HCT116 (cell line): ENCODE measurements around the gene EEFSEC.

Experiments
- EZH2 ChIP-seq: fragments of 200-600 bp; sonication (generic); IDR thresholded peaks from 2 replicates; pipeline ENCODE4 v1.6.1; 2017; ENCODE audit warnings: antibody characterized with exemption, mixed run types
- POLR2A ChIP-seq: IDR thresholded peaks from 2 replicates; pipeline ENCODE4 v1.7.0; 2011; ENCODE audit warnings: borderline replicate concordance; ENCODE audit not compliant: insufficient read depth, insufficient read length; ENCODE audit errors: extremely low read depth
- RAD21 ChIP-seq: IDR thresholded peaks from 2 replicates; pipeline ENCODE4 v1.6.1; 2012; ENCODE audit warnings: low read depth, mild to moderate bottlenecking
- TF ChIP-seq, protein P1 (sequence below), 3 experiments: fragments of 200-600 bp in 1 of 3; sonication (generic) in 1 of 3; IDR thresholded peaks in 2 of 3; conservative IDR thresholded peaks in 1 of 3; 2 replicates each; pipeline ENCODE4 v1.5.1; 2012 to 2017; ENCODE audit warnings: low read depth in 2 of 3, low read length in 2 of 3, antibody characterized with exemption in 1 of 3, borderline replicate concordance in 1 of 3, control low read depth in 1 of 3, mild to moderate bottlenecking in 1 of 3, mixed read lengths in 1 of 3, mixed run types in 1 of 3, moderate library complexity in 1 of 3; ENCODE audit not compliant: insufficient read depth in 1 of 3
- TF ChIP-seq, protein P2 (sequence below): IDR thresholded peaks from 2 replicates; pipeline ENCODE4 v1.6.1; 2012

DNA sequence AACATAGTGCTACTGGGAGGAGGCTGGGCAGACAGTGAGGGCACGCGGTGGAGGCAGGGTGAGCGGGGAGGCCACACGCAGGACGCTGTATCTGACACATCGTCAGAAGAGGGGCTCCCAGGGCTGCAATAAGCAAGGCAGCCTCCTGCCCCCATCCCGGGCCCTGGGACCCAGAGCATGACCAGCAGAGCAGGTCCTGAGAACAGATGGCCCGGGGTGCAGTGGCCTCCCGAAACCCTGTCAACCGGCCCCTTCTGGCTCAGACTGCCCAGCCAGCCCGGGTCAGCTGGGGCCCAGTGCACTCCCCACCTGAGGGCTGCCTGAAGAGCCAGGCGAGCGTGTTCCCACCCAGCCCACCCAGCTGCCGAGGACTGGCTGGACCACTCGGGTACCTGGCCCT is 276.0 kb downstream of the EEFSEC start:
- TF ChIP-seq POLR2A: no peak
- TF ChIP-seq, protein P1, sequence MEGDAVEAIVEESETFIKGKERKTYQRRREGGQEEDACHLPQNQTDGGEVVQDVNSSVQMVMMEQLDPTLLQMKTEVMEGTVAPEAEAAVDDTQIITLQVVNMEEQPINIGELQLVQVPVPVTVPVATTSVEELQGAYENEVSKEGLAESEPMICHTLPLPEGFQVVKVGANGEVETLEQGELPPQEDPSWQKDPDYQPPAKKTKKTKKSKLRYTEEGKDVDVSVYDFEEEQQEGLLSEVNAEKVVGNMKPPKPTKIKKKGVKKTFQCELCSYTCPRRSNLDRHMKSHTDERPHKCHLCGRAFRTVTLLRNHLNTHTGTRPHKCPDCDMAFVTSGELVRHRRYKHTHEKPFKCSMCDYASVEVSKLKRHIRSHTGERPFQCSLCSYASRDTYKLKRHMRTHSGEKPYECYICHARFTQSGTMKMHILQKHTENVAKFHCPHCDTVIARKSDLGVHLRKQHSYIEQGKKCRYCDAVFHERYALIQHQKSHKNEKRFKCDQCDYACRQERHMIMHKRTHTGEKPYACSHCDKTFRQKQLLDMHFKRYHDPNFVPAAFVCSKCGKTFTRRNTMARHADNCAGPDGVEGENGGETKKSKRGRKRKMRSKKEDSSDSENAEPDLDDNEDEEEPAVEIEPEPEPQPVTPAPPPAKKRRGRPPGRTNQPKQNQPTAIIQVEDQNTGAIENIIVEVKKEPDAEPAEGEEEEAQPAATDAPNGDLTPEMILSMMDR (IDR thresholded peaks at IDR 0.05 in 2 of 3, conservative IDR thresholded peaks at IDR 0.05 in 1 of 3; ENCODE audit: borderline replicate concordance in 1 of 3, insufficient read depth in 1 of 3, low read depth in 2 of 3, low read length in 2 of 3): no peak
- no peak for TF ChIP-seq RAD21
- TF ChIP-seq EZH2: no peak
- TF ChIP-seq, protein P2, sequence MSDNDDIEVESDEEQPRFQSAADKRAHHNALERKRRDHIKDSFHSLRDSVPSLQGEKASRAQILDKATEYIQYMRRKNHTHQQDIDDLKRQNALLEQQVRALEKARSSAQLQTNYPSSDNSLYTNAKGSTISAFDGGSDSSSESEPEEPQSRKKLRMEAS: no peak
